ENCODE data around the gene INO80E.

GRCh38 chr16:29975134-29975538 is 20.9 kb upstream of the INO80E start:
- TF ChIP-seq CTCF (IDR thresholded peaks at IDR 0.05 in 8 of 11, conservative IDR thresholded peaks at IDR 0.05 in 3 of 11) (no peak), POLR2A (IDR thresholded peaks at IDR 0.05) (no peak)
